Measurements from ENCODE around the gene NOTO. TPM values are rescaled to one million over a fixed set of nuclear protein-coding genes. Genes with fewer than 3 reads are reported as not detected.
"Not testable (repeated sequence)": the region's sequence is repeated elsewhere in the genome, so short reads cannot be mapped to it uniquely, and the experiment has no call there.

NOTO gene, protein sequence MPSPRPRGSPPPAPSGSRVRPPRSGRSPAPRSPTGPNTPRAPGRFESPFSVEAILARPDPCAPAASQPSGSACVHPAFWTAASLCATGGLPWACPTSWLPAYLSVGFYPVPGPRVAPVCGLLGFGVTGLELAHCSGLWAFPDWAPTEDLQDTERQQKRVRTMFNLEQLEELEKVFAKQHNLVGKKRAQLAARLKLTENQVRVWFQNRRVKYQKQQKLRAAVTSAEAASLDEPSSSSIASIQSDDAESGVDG
- total RNA-seq, result not detected

DNA sequence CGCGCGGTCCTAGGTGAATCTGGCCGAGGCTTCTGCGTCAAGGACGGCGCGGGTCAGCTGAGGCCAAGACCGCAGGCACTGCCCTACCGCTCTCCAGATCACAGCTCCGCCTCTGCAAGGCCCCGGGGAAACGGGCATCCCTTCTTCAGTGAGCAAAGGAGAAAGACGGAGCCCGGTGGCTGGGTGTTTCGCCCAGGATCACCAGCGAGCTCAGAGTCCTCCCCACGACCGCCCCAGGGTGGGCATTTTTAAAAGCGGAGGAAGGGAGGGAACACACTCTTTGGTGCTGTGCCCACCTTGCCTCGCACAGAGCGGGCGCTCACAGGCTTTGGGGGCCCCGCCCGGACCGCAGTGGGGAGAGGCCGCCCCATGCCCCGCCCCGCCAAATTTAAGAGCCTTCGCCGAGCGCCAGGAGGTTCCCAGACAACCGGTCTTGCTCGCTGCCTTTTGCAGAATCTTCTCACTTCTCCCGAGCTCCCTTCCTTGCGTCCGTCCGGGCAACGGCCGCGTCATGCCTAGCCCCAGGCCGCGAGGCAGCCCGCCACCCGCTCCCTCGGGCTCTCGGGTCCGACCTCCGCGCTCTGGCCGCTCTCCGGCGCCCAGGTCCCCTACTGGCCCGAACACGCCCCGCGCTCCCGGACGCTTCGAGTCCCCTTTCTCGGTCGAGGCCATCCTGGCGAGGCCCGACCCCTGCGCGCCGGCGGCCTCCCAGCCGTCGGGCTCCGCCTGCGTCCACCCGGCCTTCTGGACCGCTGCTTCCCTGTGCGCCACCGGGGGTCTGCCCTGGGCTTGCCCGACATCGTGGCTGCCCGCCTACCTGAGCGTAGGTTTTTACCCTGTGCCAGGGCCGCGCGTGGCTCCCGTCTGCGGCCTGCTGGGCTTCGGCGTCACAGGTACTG is at the start of gene NOTO:
Gene NOTO, plus strand, starts transcription at position 419 of the 899 bp plus-strand sequence. Its CDS starts 93 bp downstream, at position 512.
- no peaks in the 10 kb centered on the region for H3K9me3 Mint-ChIP-seq
- H3K27me3 Mint-ChIP-seq (ENCODE audit: low read depth), result peaks cover 48% of the 10 kb centered on the region
- H3K27ac Mint-ChIP-seq, result no peak within 1 kb of the TSS
- DNase-seq, result no peak
- no peaks in the 10 kb centered on the region for H3K36me3 Mint-ChIP-seq (ENCODE audit: low read depth)
- peaks cover 5% of the 10 kb centered on the region for H3K4me1 Mint-ChIP-seq (ENCODE audit: low read depth)
- intact Hi-C loops (cut with micrococcal nuclease), result no loop called here
- H3K4me3 Mint-ChIP-seq, result peak within 1 kb of the TSS; percentile 53
- CTCF ChIA-PET, result interaction anchor here (0.8 to 1.0 kb wide), 3 partner anchors 11 to 88 kb away, joined by 3 to 4 read pairs (median 3); no protein-coding TSS in a partner anchor

DNA sequence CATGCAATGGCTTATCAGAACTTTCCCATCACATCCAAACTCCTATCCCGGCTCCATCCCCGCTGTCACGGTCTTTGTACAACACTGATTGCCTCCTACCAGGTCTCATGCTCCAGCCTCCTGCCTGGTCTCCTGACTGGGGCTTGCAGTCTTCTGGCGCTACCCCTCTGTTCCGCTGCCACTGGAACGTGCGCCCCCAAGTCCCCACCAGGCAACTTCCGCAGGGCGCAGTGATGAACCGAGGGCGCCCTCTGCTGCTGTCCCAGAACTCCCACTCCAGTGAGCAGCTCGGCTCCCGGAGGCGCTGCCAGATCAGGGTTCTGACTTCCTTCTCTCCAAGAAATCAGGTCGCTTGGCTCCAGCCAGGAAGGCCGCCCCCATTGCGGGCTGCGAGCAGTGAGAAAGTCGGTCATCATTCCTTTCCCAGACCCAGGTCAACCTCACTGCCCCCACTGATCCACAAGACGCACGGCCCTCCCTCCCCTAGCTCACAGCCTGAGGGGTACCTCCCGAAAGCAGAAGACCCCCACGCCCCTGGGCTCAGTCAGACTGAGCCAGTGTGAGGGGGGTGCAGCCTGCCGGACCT is 45.7 kb upstream of the NOTO start:
- Mint-ChIP-seq H3K4me1 (ENCODE audit: low read depth) (no peaks in the 10 kb centered on the region), H3K27me3 (ENCODE audit: low read depth) (peaks cover 30% of the 10 kb centered on the region), H3K36me3 (ENCODE audit: low read depth) (no peaks in the 10 kb centered on the region), H3K4me3 (no peak overlapping the region), H3K27ac (no peak overlapping the region), H3K9me3 (no peaks in the 10 kb centered on the region)
- CTCF ChIA-PET, result interaction anchor here (0.6 to 6.1 kb wide), 15 partner anchors 16 to 264 kb away, joined by 3 to 75 read pairs (median 4); partner anchors contain the start of gene SMYD5
- DNase-seq, result peak; percentile 62
- intact Hi-C loops (cut with micrococcal nuclease), result loop anchor here (1.0 kb wide), 3 partner anchors 71 to 263 kb away; no protein-coding TSS in a partner anchor

DNA sequence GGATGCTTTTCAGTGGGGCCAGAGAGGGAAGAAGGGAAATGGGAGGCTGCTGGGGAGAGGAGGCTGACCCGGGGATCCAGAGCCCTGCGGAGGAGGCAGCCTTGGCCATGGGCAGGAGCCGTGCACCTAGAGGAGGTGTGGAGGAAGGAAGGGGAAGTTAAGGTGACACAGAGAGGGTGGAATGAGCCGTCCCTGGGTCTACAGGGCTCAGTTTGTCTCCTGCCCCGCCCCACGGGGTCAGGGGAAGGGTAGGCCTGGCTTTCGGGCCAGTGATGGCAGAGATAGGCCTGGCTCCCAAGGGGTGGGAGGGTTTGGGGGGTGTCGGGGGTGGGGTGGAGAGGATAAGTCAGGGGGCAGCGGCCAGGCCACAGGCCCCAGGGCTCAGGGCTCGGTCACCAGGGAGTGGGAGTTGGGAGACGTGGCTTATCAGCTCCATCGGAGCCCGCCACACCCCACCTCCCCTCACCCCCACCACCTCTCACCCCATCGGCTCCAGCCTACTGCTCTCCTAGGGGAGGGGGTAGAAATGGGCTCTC is 39.5 kb upstream of the NOTO start:
- Mint-ChIP-seq H3K27ac (no peak overlapping the region), H3K4me3 (no peak overlapping the region), H3K36me3 (ENCODE audit: low read depth) (no peaks in the 10 kb centered on the region), H3K27me3 (ENCODE audit: low read depth) (peaks cover 8% of the 10 kb centered on the region), H3K4me1 (ENCODE audit: low read depth) (no peaks in the 10 kb centered on the region), H3K9me3 (no peaks in the 10 kb centered on the region)
- CTCF ChIA-PET, result interaction anchor here (0.6 to 1.5 kb wide), 6 partner anchors 52 to 187 kb away, joined by 3 to 7 read pairs (median 3); no protein-coding TSS in a partner anchor
- intact Hi-C loops (cut with micrococcal nuclease), result loop anchor here (1.0 to 5.0 kb wide), 5 partner anchors 49 to 270 kb away; partner anchors contain the start of gene SFXN5
- DNase-seq, result no peak

DNA sequence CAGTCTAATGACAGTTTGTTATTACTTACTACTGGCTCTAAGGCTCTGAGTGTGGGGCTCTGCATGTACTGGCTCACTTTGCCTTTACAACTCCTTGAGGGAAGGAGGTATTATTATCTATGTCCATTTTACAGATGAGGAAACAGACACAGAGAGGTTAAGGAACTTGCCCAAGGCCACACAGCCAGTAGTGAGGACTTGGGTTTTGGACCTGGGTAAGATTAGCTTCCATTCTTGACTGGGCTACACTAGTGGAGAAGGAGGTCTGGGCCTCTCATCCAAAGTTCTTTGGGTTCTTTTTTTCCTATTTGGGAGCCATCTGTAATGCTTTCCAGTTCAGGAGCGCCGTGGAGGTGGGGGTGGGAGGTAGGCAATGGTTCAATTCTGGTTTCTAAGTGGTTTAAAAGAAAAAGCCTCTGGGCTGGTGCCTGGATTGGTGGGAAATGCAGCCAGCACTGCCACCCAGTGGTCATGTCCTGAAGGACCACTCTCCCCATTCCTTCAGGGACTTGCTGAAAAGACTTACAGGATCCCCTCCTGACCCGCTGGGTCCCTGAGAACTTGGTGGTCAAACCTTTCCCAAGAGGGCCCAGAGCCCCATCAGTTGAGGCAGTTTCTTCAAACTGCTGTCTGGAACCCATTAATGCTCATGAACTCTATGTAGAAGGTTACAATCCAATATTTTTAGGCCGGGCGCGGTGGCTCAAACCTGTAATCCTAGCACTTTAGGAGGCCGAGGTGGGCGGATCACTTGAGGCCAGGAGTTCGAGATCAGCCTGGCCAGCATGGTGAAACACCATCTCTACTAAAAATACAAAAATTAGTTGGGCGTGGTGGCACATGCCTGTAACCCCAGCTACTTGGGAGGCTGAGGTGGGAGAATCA is 38.6 kb upstream of the NOTO start:
- Mint-ChIP-seq H3K4me1 (ENCODE audit: low read depth) (no peaks in the 10 kb centered on the region), H3K36me3 (ENCODE audit: low read depth) (no peaks in the 10 kb centered on the region), H3K27me3 (ENCODE audit: low read depth) (peaks cover 2% of the 10 kb centered on the region), H3K27ac (no peak overlapping the region), H3K4me3 (no peak overlapping the region), H3K9me3 (no peaks in the 10 kb centered on the region)
- DNase-seq, result peak; percentile 82
- CTCF ChIA-PET, result interaction anchor here (0.6 to 1.5 kb wide), 9 partner anchors 53 to 188 kb away, joined by 3 to 10 read pairs (median 3); no protein-coding TSS in a partner anchor
- intact Hi-C loops (cut with micrococcal nuclease), result loop anchor here (1.0 to 5.0 kb wide), 5 partner anchors 49 to 270 kb away; partner anchors contain the start of gene SFXN5

DNA sequence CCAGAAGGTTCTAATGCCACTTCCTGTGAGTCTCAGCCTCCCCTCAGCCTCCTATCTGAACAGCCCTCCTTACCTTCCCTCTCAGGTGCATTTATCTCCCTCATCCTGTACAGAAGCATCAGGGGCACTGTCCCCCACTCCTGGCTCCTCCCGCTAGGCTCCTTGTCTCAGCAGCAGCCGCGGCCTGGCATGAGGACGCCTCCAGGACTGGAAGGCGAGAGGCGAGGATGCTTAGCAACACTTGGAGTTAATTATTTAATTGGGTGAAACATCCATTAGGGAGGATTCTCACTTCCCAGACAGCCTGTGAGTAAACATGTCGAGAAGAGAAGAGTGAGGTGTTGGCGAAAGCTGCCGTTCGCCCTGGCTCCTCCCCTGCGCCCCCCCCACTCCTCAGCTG is 36.4 kb upstream of the NOTO start:
- H3K9me3 Mint-ChIP-seq; DNase-seq; CTCF ChIA-PET; H3K36me3 Mint-ChIP-seq (ENCODE audit: low read depth); H3K4me1 Mint-ChIP-seq (ENCODE audit: low read depth); H3K27ac Mint-ChIP-seq; H3K27me3 Mint-ChIP-seq (ENCODE audit: low read depth); intact Hi-C loops (cut with micrococcal nuclease); H3K4me3 Mint-ChIP-seq: not testable (repeated sequence)

DNA sequence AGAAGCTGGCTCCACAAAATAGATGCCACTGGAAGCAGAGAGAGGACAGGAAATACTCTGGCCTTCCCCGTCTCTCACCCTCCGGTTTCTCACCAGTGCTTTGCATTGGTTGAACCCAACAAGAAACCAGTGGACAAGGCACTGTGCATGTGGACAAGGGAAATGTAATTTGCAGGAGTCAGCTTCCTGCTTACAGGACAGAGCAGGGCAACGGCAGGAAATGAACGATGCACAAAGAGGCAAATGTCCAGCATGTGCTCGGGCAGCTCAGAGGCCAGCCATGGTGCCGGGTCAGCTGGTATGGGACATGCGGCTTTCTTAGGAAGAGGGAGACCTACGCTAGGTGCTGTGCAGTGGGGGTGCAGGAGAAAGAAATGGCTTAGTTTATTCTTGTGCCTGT is 35.6 kb upstream of the NOTO start:
- not testable (repeated sequence) for H3K9me3 Mint-ChIP-seq

DNA sequence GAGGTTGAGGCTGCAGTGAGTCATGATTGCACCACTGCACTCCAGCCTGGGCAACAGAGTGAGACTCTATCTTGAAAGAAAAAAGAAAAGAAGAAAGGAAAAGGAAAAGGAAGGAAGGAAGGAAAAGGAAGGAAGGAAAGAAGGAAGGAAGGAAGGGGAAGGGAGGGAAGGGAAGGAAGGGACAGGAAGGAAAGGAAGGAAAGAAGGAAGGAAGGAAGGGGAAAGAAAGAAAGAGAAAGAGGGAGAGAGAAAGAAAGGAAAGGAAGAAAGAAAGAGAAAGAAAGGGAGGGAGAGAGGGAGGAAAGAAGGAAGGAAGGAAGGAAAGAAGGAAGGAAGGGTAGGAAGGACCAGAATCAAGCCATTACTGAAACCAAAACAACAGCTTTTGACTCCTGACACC is 34.0 kb upstream of the NOTO start:
- H3K4me3 Mint-ChIP-seq; H3K27ac Mint-ChIP-seq; intact Hi-C loops (cut with micrococcal nuclease); H3K36me3 Mint-ChIP-seq (ENCODE audit: low read depth); DNase-seq; H3K9me3 Mint-ChIP-seq; H3K4me1 Mint-ChIP-seq (ENCODE audit: low read depth); H3K27me3 Mint-ChIP-seq (ENCODE audit: low read depth): not testable (repeated sequence)
- CTCF ChIA-PET, result interaction anchor here (0.7 kb wide), 1 partner anchor 465 kb away, joined by 5 read pairs; no protein-coding TSS in a partner anchor

More for the DNA sequence above, 35.6 kb upstream of the NOTO start:
- intact Hi-C loops (cut with micrococcal nuclease); CTCF ChIA-PET; H3K27ac Mint-ChIP-seq; DNase-seq; H3K27me3 Mint-ChIP-seq (ENCODE audit: low read depth); H3K4me1 Mint-ChIP-seq (ENCODE audit: low read depth); H3K36me3 Mint-ChIP-seq (ENCODE audit: low read depth); H3K4me3 Mint-ChIP-seq: not testable (repeated sequence)

DNA sequence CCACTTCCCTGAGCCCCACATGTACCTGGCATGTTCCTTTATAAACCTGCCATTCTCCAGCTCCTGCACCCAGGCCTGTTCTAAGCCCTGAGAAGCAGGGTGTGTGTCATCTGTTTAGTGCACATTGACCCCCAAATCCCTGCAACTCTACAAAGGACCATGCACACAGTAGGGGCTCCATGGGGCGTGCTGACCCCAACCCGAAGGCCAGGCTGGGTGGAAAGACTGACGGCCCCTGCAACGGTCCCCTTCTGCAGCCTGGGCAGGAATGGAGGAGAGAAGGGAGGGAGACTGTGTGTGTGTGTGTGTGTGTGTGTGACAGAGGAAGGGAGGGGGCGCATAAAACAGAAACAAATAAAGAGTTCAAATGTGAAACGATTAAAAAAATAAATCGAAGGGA is 32.0 kb upstream of the NOTO start:
- CTCF ChIA-PET; DNase-seq; H3K9me3 Mint-ChIP-seq; H3K36me3 Mint-ChIP-seq (ENCODE audit: low read depth); H3K4me3 Mint-ChIP-seq; intact Hi-C loops (cut with micrococcal nuclease); H3K27ac Mint-ChIP-seq: not testable (repeated sequence)
- Mint-ChIP-seq H3K27me3 (ENCODE audit: low read depth) (peaks cover 11% of the 10 kb centered on the region), H3K4me1 (ENCODE audit: low read depth) (peaks cover 13% of the 10 kb centered on the region)

DNA sequence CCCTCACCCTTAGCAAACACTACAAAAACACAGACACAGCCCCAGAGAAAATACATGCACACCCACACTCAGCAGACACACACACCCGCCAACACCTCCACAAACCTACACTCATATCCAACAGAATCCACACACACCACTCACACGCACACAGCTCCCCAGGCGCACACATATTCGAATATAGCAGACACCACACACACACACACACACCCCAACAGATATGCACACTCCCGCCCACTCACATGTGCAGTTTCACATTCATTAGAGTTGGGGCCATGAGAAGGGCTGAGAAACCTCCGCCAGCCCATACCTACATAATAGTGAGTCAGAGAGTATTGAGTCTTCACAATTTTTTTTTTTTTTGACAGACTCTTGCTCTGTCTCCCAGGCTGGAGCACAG is 29.4 kb upstream of the NOTO start:
- Mint-ChIP-seq H3K4me1 (ENCODE audit: low read depth) (peaks cover 24% of the 10 kb centered on the region), H3K27ac (no peak overlapping the region), H3K36me3 (ENCODE audit: low read depth) (no peaks in the 10 kb centered on the region), H3K27me3 (ENCODE audit: low read depth) (peaks cover 18% of the 10 kb centered on the region), H3K9me3 (no peaks in the 10 kb centered on the region), H3K4me3 (no peak overlapping the region)
- CTCF ChIA-PET, result no interaction called here
- peak; percentile 77 for DNase-seq
- intact Hi-C loops (cut with micrococcal nuclease), result no loop called here

DNA sequence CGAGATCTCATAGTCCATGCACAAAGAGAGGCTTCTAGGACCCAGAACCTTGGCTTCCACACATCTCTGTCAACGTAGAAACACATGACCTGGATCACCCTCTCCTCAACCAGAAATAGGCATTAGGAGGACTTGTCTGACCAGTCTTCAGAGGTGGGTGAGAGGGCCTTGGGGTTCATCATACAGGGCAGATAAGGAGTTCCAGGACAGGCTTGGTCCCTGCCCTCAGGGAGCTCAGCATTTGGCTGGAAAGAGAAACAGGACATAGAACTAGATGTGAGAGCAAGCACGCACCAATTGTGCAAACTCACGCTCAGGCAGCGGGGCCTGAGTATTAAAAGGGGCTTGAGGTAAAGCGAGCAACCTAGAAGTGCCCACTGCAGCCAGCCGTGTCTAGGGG is 28.6 kb upstream of the NOTO start:
- intact Hi-C loops (cut with micrococcal nuclease), result no loop called here
- Mint-ChIP-seq H3K27ac (no peak overlapping the region), H3K4me1 (ENCODE audit: low read depth) (peaks cover 24% of the 10 kb centered on the region), H3K4me3 (no peak overlapping the region), H3K9me3 (no peaks in the 10 kb centered on the region), H3K27me3 (ENCODE audit: low read depth) (peaks cover 22% of the 10 kb centered on the region), H3K36me3 (ENCODE audit: low read depth) (no peaks in the 10 kb centered on the region)
- DNase-seq, result no peak
- CTCF ChIA-PET, result interaction anchor here (1.9 to 7.7 kb wide), 2 partner anchors 39 to 180 kb away, joined by 5 to 81 read pairs; partner anchors contain the start of gene SMYD5

DNA sequence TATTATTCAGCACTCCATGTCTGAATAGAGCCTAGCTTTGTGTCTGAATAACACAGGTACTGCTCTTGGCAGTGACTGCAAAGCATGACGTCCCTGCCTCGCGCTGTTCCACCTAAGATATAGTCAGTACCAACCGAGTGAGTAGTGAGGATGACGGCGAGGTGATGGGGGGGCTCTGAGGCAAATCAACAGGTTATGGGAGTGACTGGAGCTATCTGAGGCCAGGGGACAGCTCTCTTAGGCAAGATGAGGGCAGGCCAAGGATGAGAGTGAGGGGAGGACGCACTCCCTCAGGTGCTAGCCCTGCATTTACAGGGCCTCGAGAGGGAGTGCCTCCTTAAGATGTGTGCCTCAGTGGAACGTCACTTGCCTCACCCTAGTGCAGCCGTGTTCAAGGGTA is 28.1 kb upstream of the NOTO start:
- intact Hi-C loops (cut with micrococcal nuclease), result no loop called here
- Mint-ChIP-seq H3K4me1 (ENCODE audit: low read depth) (peaks cover 24% of the 10 kb centered on the region), H3K36me3 (ENCODE audit: low read depth) (no peaks in the 10 kb centered on the region), H3K27ac (no peak overlapping the region), H3K27me3 (ENCODE audit: low read depth) (peaks cover 22% of the 10 kb centered on the region), H3K4me3 (no peak overlapping the region), H3K9me3 (no peaks in the 10 kb centered on the region)
- DNase-seq, result no peak
- CTCF ChIA-PET, result interaction anchor here (1.9 to 7.7 kb wide), 2 partner anchors 38 to 180 kb away, joined by 5 to 81 read pairs; partner anchors contain the start of gene SMYD5

Measured in activated naive CD4-positive, alpha-beta T cell treated with anti-CD3 and anti-CD28 coated beads for 36 hours (primary cell).